Keratinocyte (primary cell): ENCODE measurements around the gene C1QTNF3. TPM values are rescaled to one million over a fixed set of nuclear protein-coding genes. Genes with fewer than 3 reads are reported as not detected.

Experiments
- DNase-seq: peaks from one replicate; pipeline ENCODE4 v3.0.0-alpha.2; 2011; ENCODE audit warnings: low read depth, missing footprints, low spot score
- FAIRE-seq: peaks from 2 replicates; lab custom pipeline; 2011; peaks lifted over from hg19 to GRCh38; lab: Jason Lieb, UNC
- H2AFZ ChIP-seq: 2 replicates; pipeline ENCODE4 v1.6.0; 2012; ENCODE audit warnings: low read length, control low read depth, inconsistent platforms; ENCODE audit not compliant: control insufficient read depth
- H3K27ac ChIP-seq: 2 replicates; pipeline ENCODE4 v1.5.1; 2011; ENCODE audit warnings: low read length; ENCODE audit not compliant: control insufficient read depth, insufficient read depth
- H3K27me3 ChIP-seq: 3 replicates; pipeline ENCODE4 v1.6.0; 2011; ENCODE audit warnings: low read length; ENCODE audit not compliant: control insufficient read depth, insufficient read depth; ENCODE audit errors: extremely low read depth
- H3K36me3 ChIP-seq, 2 experiments: 2 replicates in 1 of 2; 3 replicates in 1 of 2; pipeline ENCODE4 v1.5.1; 2011; ENCODE audit warnings: low read length in 2 of 2, mild to moderate bottlenecking in 1 of 2; ENCODE audit not compliant: control insufficient read depth in 2 of 2, insufficient read depth in 2 of 2; ENCODE audit errors: extremely low read depth in 1 of 2
- H3K4me1 ChIP-seq: 3 replicates; pipeline ENCODE4 v1.5.1; 2011; ENCODE audit warnings: low read length; ENCODE audit not compliant: control insufficient read depth, insufficient read depth; ENCODE audit errors: extremely low read depth
- H3K4me2 ChIP-seq: 3 replicates; pipeline ENCODE4 v1.6.0; 2011; ENCODE audit warnings: low read depth, low read length; ENCODE audit not compliant: control insufficient read depth, insufficient read depth; ENCODE audit errors: extremely low read depth
- H3K4me3 ChIP-seq, 3 experiments: fragments of 200-600 bp in 1 of 3; sonication (generic) in 1 of 3; 2 replicates in 2 of 3; 3 replicates in 1 of 3; pipeline ENCODE4 v1.5.1; 2011 to 2016; ENCODE audit warnings: low read length in 3 of 3, mild to moderate bottlenecking in 3 of 3, control low read depth in 2 of 3, inconsistent platforms in 1 of 3, low read depth in 1 of 3, mixed read lengths in 1 of 3, mixed run types in 1 of 3, moderate library complexity in 1 of 3; ENCODE audit not compliant: control insufficient read depth in 2 of 3, insufficient read depth in 2 of 3; ENCODE audit errors: extremely low read depth in 1 of 3
- H3K79me2 ChIP-seq: 2 replicates; pipeline ENCODE4 v1.6.0; 2012; ENCODE audit warnings: low read length; ENCODE audit not compliant: control insufficient read depth, insufficient read depth
- H3K9ac ChIP-seq: 3 replicates; pipeline ENCODE4 v1.6.0; 2011; ENCODE audit warnings: low read length; ENCODE audit not compliant: control insufficient read depth, insufficient read depth; ENCODE audit errors: extremely low read depth
- H3K9me1 ChIP-seq: 3 replicates; pipeline ENCODE4 v1.6.0; 2011; ENCODE audit warnings: low read length; ENCODE audit not compliant: control insufficient read depth, insufficient read depth; ENCODE audit errors: extremely low read depth
- H3K9me3 ChIP-seq: 2 replicates; pipeline ENCODE4 v1.5.1; 2012; ENCODE audit warnings: low read depth, low read length; ENCODE audit not compliant: control insufficient read depth
- H4K20me1 ChIP-seq: 3 replicates; pipeline ENCODE4 v1.6.0; 2011; ENCODE audit warnings: low read length; ENCODE audit not compliant: control insufficient read depth, insufficient read depth; ENCODE audit errors: extremely low read depth
- CTCF ChIP-seq, 3 experiments: IDR thresholded peaks in 1 of 3; conservative IDR thresholded peaks in 1 of 3; optimal IDR thresholded peaks in 1 of 3; 2 replicates in 2 of 3; 3 replicates in 1 of 3; pipeline versions ENCODE3 to v1.5.1; 2011; ENCODE audit warnings: low read length in 3 of 3, mild to moderate bottlenecking in 3 of 3, moderate library complexity in 2 of 3, control low read depth in 1 of 3, inconsistent platforms in 1 of 3; ENCODE audit not compliant: insufficient read depth in 2 of 3; ENCODE audit errors: extremely low read depth in 1 of 3
- EZH2 ChIP-seq: IDR thresholded peaks from one replicate; pipeline ENCODE4 v1.6.1; 2012; ENCODE audit warnings: inconsistent platforms, mild to moderate bottlenecking, low read length, moderate library complexity
- dilution Hi-C: fragments of 300-500 bp; cut with MboI; formaldehyde crosslinking; loops from one replicate; pipeline ENCODE4 v1.7.0; 2020; ENCODE audit warnings: low sequenced_read_pairs; ENCODE audit not compliant: extremely low pct_ligation_motif_present
- polyA plus RNA-seq, 5 experiments: library from polyadenylated mRNA; depleted of rRNA in 3 of 5; stranded (reverse) in 3 of 5; stranded (forward) in 1 of 5; unstranded in 1 of 5; fragments of >200 nt; gene quantifications; 1 replicate in 1 of 5; 2 replicates in 3 of 5; 3 replicates in 1 of 5; pipeline versions ENCODE4 v1.2.1 to v1.2.3, GENCODE V29; 2011 to 2012; ENCODE audit warnings: missing spikeins in 2 of 5, low read depth in 1 of 5, low replicate concordance in 1 of 5

The C1QTNF3 gene
- polyA plus RNA-seq, 1 donor (not counting 4 experiments of a cell fraction or from before 2014, with no cell fraction given) = 1.0 TPM

GRCh38 chr5:34021334-34021733 is 21.7 kb downstream of the C1QTNF3 start:
- no peak overlapping the region for H3K9ac ChIP-seq
- FAIRE-seq (no peak), DNase-seq (no peak)
- no peaks in the 10 kb centered on the region for H3K9me1 ChIP-seq
- dilution Hi-C loops = no loop called here
- H3K4me3 ChIP-seq = no peak overlapping the region
- H3K9me3 ChIP-seq = no peaks in the 10 kb centered on the region
- H2AFZ ChIP-seq = peak overlapping the region; percentile 36
- peaks cover 12% of the 10 kb centered on the region for H3K4me1 ChIP-seq
- no peaks in the 10 kb centered on the region for H3K36me3 ChIP-seq
- H3K79me2 ChIP-seq = no peaks in the 10 kb centered on the region
- H4K20me1 ChIP-seq = no peaks in the 10 kb centered on the region
- no peaks in the 10 kb centered on the region for H3K27me3 ChIP-seq
- TF ChIP-seq EZH2 (no peak), CTCF (optimal IDR thresholded peaks at IDR 0.05 in 1 of 3, IDR thresholded peaks at IDR 0.05 in 1 of 3, conservative IDR thresholded peaks at IDR 0.05 in 1 of 3; ENCODE audit: extremely low read depth in 1 of 3, insufficient read depth in 2 of 3, low read length in 3 of 3) (no peak)
- no peak overlapping the region for H3K4me2 ChIP-seq
- H3K27ac ChIP-seq = no peak overlapping the region

- Histone ChIP-seq H3K36me3 (no peaks in the 10 kb centered on the region), H3K4me2 (no peak overlapping the region), H3K27me3 (no peaks in the 10 kb centered on the region), H3K79me2 (no peaks in the 10 kb centered on the region), H3K9me3 (no peaks in the 10 kb centered on the region), H3K4me3 (no peak overlapping the region), H3K9ac (no peak overlapping the region), H3K27ac (no peak overlapping the region), H4K20me1 (no peaks in the 10 kb centered on the region), H3K9me1 (no peaks in the 10 kb centered on the region), H2AFZ (no peak overlapping the region), H3K4me1 (peaks cover 12% of the 10 kb centered on the region)
- no peak for FAIRE-seq
- TF ChIP-seq CTCF (optimal IDR thresholded peaks at IDR 0.05 in 1 of 3, IDR thresholded peaks at IDR 0.05 in 1 of 3, conservative IDR thresholded peaks at IDR 0.05 in 1 of 3; ENCODE audit: extremely low read depth in 1 of 3, insufficient read depth in 2 of 3, low read length in 3 of 3) = no peak
- dilution Hi-C loops = no loop called here
- no peak for DNase-seq
Measured at GRCh38 chr5:34020726-34021125, 22.3 kb downstream of the C1QTNF3 start.
